22Rv1 (cell line): ENCODE data around the gene NEK4.

Source experiments
- H3K27ac ChIP-seq: fragments of 450-650 bp; 2 replicates; pipeline ENCODE4 v1.5.1; 2017
- CTCF ChIP-seq: fragments of 450-650 bp; IDR thresholded peaks from 2 replicates; pipeline ENCODE4 v1.5.1; 2017; ENCODE audit warnings: mild to moderate bottlenecking
- ZFX ChIP-seq: fragments of 450-650 bp; IDR thresholded peaks from 2 replicates; pipeline ENCODE4 v1.6.1; 2017; ENCODE audit warnings: antibody characterized with exemption, borderline replicate concordance

The NEK4 gene

DNA sequence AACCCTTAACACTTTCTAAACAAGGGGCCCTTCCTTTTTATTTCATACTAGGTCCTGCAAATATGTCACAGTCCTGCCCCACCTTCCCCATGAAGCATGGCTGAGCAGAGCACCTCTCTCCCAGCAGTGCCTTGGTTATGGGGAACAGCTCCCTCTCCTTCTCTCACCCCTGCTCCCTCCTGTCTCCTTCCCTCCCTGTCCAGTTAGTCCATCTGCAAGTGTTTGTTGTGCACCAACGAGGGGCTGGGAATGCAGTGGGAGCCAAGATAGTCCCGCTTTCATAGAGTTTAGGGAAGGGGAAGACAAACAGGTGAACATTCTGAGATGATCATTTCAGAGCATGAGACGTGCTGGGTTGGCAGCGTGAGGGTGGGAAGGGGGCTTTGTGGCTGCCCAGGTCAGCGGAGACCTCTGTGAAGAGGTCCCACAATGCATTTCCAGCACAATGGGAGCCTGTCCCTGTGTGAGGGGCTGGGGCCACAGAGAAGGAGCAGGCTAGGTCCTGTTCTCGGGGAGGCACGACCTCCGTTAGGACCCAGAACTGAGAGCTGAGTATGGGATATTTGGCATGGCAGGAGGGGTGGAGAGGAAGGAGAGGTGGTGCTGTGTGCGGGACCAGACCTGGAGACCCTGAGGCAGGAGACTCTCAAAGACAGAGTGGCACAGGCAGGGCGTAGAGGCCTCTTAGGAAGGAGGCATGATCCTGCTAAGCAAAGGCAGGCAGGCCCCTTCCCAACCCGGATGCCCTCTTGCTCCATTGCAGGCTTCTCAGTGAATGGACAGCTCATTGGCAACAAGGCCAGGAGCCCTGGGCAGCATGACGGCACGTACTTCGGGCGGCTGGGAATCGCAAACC lies 18.4 kb upstream of the NEK4 start:
- H3K27ac ChIP-seq: no peak overlapping the region
- TF ChIP-seq ZFX (no peak), CTCF (no peak)

DNA sequence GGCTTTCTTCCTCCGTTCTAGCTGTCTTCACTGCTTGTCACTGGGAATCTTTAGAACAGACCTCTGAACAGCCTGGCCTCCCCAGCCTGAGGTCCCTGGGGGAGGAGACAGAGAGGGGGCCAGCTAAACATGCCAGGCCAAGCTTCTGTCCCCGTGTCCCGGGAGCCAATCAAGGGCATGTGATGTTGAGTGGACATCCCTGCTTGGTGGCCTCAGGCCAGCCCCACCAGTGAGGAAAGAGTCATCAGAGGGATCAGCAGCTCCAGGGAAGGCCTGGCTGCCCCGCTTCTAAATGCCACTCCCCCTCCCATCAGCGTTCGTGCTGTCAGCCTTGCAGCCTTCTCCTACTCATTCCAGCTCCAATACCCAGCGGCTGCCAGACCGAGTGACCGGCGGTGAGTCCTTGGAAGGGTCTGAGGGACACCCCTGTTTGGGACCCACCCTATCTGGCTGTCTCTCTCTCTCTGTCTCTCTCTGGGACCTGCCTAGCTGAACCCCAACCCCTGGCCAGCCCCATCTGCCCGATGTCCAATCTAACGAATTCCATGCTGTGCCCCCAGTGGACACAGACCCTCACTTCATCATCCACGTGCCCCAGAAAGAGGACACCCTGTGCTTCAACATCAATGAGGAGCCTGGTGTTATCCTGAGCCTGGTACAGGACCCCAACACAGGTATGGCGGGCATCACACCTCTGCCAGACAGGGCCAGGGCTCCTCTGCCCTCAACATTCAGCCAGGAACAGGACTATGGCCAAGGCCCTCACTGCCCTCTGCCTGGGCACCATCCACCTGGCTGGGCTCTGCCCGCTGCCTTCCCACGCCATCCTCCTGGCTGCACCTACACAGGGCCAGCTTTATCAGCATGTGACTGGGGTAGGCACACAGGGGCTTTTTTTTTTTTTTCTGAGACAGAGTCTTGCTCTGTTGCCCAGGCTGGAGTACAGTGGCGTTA lies 17.2 kb upstream of the NEK4 start:
- TF ChIP-seq ZFX (no peak), CTCF (no peak)
- H3K27ac ChIP-seq: no peak overlapping the region

DNA sequence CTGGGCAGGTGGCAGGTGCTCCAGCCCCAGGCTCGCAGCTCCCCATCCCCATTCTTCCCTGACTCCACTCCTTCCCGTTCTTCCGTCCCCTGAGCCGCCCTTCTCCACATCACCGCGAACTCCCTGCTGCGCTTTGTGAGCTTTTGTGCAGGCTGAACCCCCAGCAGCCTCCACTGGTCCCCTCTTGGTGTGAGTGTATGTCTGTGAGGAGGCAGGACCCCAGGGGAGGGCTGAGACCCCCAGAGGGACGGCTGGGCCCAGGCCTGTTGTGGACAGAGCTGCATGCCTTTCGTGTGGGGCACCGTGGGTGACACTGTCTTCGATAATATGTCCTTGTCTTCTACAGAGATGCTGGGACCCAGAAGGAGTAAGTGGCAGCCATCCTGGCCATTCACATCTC lies 16.5 kb upstream of the NEK4 start:
- no peak overlapping the region for H3K27ac ChIP-seq
- TF ChIP-seq CTCF: no peak
- no peak for TF ChIP-seq ZFX

- TF ChIP-seq ZFX: no peak
- no peak for TF ChIP-seq CTCF
- no peak overlapping the region for H3K27ac ChIP-seq
Measured at GRCh38 chr3:52786330-52787215, 15.8 kb upstream of the NEK4 start.

DNA sequence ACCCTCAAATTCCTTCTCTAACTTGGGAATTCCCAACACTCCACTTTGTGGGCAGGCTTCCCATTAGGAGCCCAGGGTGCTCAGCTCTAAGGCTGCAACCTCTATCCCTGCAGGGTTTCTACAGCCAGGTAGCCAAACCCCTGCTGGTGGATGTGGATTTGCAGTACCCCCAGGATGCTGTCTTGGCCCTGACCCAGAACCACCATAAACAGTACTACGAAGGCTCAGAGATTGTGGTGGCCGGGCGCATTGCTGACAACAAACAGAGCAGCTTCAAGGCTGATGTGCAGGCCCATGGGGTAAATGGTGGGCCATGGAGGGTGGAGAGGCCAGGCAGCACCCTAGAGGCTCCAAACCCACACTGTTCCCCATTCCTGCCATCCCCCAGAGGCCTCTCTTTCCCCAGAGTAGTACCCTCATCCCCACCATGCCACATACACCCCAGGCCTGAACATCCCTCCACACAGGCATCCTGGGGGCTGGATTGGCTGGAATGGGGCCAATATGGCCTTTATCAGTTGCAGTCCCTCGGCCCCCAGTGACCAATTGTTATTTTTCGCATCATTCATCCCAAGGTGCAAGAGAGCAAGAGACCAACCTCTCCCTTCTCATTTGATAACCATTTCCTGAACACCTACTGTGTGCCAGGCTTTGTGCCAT lies 14.3 kb upstream of the NEK4 start:
- TF ChIP-seq ZFX (no peak), CTCF (no peak)
- H3K27ac ChIP-seq: no peak overlapping the region

DNA sequence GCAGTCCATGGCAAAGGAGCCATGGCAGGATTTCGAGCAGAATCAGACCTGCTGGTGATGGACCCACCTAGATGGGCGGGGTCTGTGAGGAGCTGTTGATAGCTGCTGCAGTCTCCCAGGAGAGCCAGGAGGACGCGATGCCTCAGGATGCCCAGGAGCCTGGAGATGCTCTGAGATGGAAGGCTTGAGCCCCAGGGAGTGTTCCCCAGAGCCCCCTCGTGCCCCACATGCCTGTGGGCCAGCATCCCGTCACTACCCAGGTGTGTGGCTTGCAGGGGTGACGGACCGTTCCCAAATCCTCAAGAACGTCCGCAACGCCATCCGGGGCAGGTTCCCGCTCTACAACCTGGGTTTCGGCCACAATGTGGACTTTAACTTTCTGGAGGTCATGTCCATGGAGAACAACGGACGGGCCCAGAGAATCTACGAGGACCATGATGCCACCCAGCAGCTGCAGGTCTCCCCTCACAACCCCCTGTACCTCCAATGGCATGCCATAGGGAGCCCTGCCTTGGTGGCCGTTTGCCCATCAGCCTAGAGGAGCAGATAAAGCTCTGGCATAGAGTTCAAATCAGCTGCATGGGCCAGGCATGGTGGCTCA lies 13.4 kb upstream of the NEK4 start:
- no peak overlapping the region for H3K27ac ChIP-seq
- TF ChIP-seq CTCF (no peak), ZFX (no peak)
